Immature natural killer cell (primary cell): ENCODE results near the gene PABPC1L. TPM values are rescaled to one million over a fixed set of nuclear protein-coding genes. Genes with fewer than 3 reads are reported as not detected.

Source experiments
- DNase-seq, 3 donors: peaks; one replicate each; pipeline ENCODE4 v3.0.0; 2022; ENCODE audit warnings: mixed read lengths in 1 of 3
- H3K27ac Mint-ChIP-seq, 6 donors: one replicate each; pipeline ENCODE4 v1.8.0; 2020; ENCODE audit warnings: mixed read lengths in 6 of 6, mild to moderate bottlenecking in 5 of 6, inconsistent platforms in 4 of 6, moderate library complexity in 3 of 6
- H3K27me3 Mint-ChIP-seq, 3 donors: one replicate each; pipeline ENCODE4 v1.8.0; 2020 to 2021; ENCODE audit warnings: low read depth in 3 of 3, mild to moderate bottlenecking in 3 of 3, mixed read lengths in 3 of 3, moderate library complexity in 3 of 3, inconsistent platforms in 1 of 3
- H3K36me3 Mint-ChIP-seq, 3 donors: one replicate each; pipeline ENCODE4 v1.8.0; 2020; ENCODE audit warnings: mixed read lengths in 3 of 3, inconsistent platforms in 2 of 3, mild to moderate bottlenecking in 2 of 3
- H3K4me1 Mint-ChIP-seq, 2 donors: one replicate each; pipeline ENCODE4 v1.8.0; 2020; ENCODE audit warnings: inconsistent platforms in 2 of 2, mild to moderate bottlenecking in 2 of 2, mixed read lengths in 2 of 2, moderate library complexity in 1 of 2
- H3K4me3 Mint-ChIP-seq, 5 donors: one replicate each; pipeline ENCODE4 v1.8.0; 2020; ENCODE audit warnings: mild to moderate bottlenecking in 5 of 5, mixed read lengths in 5 of 5, inconsistent platforms in 3 of 5, moderate library complexity in 3 of 5
- H3K9me3 Mint-ChIP-seq, 6 donors: one replicate each; pipeline ENCODE4 v1.8.0; 2020; ENCODE audit warnings: mild to moderate bottlenecking in 6 of 6, mixed read lengths in 6 of 6, inconsistent platforms in 4 of 6, moderate library complexity in 3 of 6
- polyA plus RNA-seq, 3 donors: library from polyadenylated mRNA; unstranded; fragments of 300-500 nt; fragmentation: Illumina TruSeq; gene quantifications; one replicate each; pipeline ENCODE4 v1.2.3, GENCODE V29; 2021

The PABPC1L gene
- polyA plus RNA-seq, 3 donors from 2014 or later, result 0.99 TPM; not detected in 2

- Mint-ChIP-seq H3K9me3 (no peaks in the 10 kb centered on the region), H3K27ac (no peak overlapping the region), H3K4me1 (peaks cover 16 to 24% of the 10 kb centered on the region in 2 donors), H3K27me3 (peaks cover 2% of the 10 kb centered on the region in 3 donors), H3K36me3 (peaks cover 0 to 10% (median 5%) of the 10 kb centered on the region in 3 donors), H3K4me3 (peak overlapping the region; percentile 29 to 60 (median 54))
- peak in 1 of 3 donors; percentile 25 for DNase-seq
Observed at GRCh38 chr20:44911264-44911921, 1.5 kb downstream of the PABPC1L start.

- H3K4me1 Mint-ChIP-seq, result peaks cover 16 to 24% of the 10 kb centered on the region in 2 donors
- peaks cover 2% of the 10 kb centered on the region in 3 donors for H3K27me3 Mint-ChIP-seq
- no peak overlapping the region for H3K27ac Mint-ChIP-seq
- DNase-seq, result no peak
- H3K36me3 Mint-ChIP-seq, result peaks cover 0 to 11% (median 7%) of the 10 kb centered on the region in 3 donors
- H3K9me3 Mint-ChIP-seq, result no peaks in the 10 kb centered on the region
- peak overlapping the region in 4 of 5 donors; percentile 3 to 64 (median 24) for H3K4me3 Mint-ChIP-seq
Observed at GRCh38 chr20:44912189-44912588, 2.3 kb downstream of the PABPC1L start.

GRCh38 chr20:44914924-44915323, 5.1 kb downstream of the PABPC1L start:
- H3K9me3 Mint-ChIP-seq, result no peaks in the 10 kb centered on the region
- H3K27me3 Mint-ChIP-seq, result peaks cover 0 to 2% (median 0%) of the 10 kb centered on the region in 3 donors
- peaks cover 0 to 14% of the 10 kb centered on the region in 2 donors for H3K4me1 Mint-ChIP-seq
- no peak overlapping the region for H3K4me3 Mint-ChIP-seq
- H3K27ac Mint-ChIP-seq, result peak overlapping the region in 1 of 6 donors; percentile 61
- H3K36me3 Mint-ChIP-seq, result peaks cover 0 to 7% (median 6%) of the 10 kb centered on the region in 3 donors
- no peak for DNase-seq

GRCh38 chr20:44916586-44916985, 6.7 kb downstream of the PABPC1L start:
- Mint-ChIP-seq H3K9me3 (no peaks in the 10 kb centered on the region), H3K4me1 (peaks cover 0 to 3% of the 10 kb centered on the region in 2 donors), H3K36me3 (peaks cover 0 to 9% (median 6%) of the 10 kb centered on the region in 3 donors), H3K27ac (no peak overlapping the region), H3K4me3 (no peak overlapping the region), H3K27me3 (peaks cover 0 to 2% (median 0%) of the 10 kb centered on the region in 3 donors)
- no peak for DNase-seq

GRCh38 chr20:44917399-44917798, 7.5 kb downstream of the PABPC1L start:
- Mint-ChIP-seq H3K4me1 (peaks cover 0 to 1% of the 10 kb centered on the region in 2 donors), H3K27ac (no peak overlapping the region), H3K36me3 (peaks cover 0 to 9% (median 7%) of the 10 kb centered on the region in 3 donors), H3K9me3 (no peaks in the 10 kb centered on the region), H3K4me3 (no peak overlapping the region), H3K27me3 (peaks cover 0 to 2% (median 0%) of the 10 kb centered on the region in 3 donors)
- DNase-seq, result no peak

GRCh38 chr20:44918342-44918741, 8.5 kb downstream of the PABPC1L start:
- peaks cover 0 to 17% (median 16%) of the 10 kb centered on the region in 3 donors for H3K36me3 Mint-ChIP-seq

GRCh38 chr20:44918761-44919160, 8.9 kb downstream of the PABPC1L start:
- no peak for DNase-seq
- H3K9me3 Mint-ChIP-seq, result no peaks in the 10 kb centered on the region
- H3K4me1 Mint-ChIP-seq, result peaks cover 0 to 1% of the 10 kb centered on the region in 2 donors
- H3K4me3 Mint-ChIP-seq, result no peak overlapping the region
- H3K27ac Mint-ChIP-seq, result no peak overlapping the region
- peaks cover 0 to 17% (median 16%) of the 10 kb centered on the region in 3 donors for H3K36me3 Mint-ChIP-seq
- no peaks in the 10 kb centered on the region for H3K27me3 Mint-ChIP-seq

More at GRCh38 chr20:44918342-44918741, 8.5 kb downstream of the PABPC1L start:
- H3K27me3 Mint-ChIP-seq, result no peaks in the 10 kb centered on the region
- DNase-seq, result no peak
- no peak overlapping the region for H3K27ac Mint-ChIP-seq
- H3K4me3 Mint-ChIP-seq, result no peak overlapping the region
- peaks cover 0 to 1% of the 10 kb centered on the region in 2 donors for H3K4me1 Mint-ChIP-seq
- no peaks in the 10 kb centered on the region for H3K9me3 Mint-ChIP-seq

- DNase-seq, result no peak
- Mint-ChIP-seq H3K27ac (no peak overlapping the region), H3K27me3 (no peaks in the 10 kb centered on the region), H3K9me3 (no peaks in the 10 kb centered on the region), H3K36me3 (peaks cover 7 to 21% (median 20%) of the 10 kb centered on the region in 3 donors), H3K4me3 (no peak overlapping the region), H3K4me1 (peaks cover 0 to 1% of the 10 kb centered on the region in 2 donors)
Observed at GRCh38 chr20:44921447-44921846, 11.6 kb downstream of the PABPC1L start.

GRCh38 chr20:44924541-44924940, 14.7 kb downstream of the PABPC1L start:
- DNase-seq, result no peak
- Mint-ChIP-seq H3K36me3 (peaks cover 7 to 17% (median 15%) of the 10 kb centered on the region in 3 donors), H3K27ac (no peak overlapping the region), H3K9me3 (no peaks in the 10 kb centered on the region), H3K4me3 (no peak overlapping the region), H3K4me1 (no peaks in the 10 kb centered on the region), H3K27me3 (no peaks in the 10 kb centered on the region)

- Mint-ChIP-seq H3K4me1 (no peaks in the 10 kb centered on the region), H3K36me3 (peaks cover 5 to 13% (median 8%) of the 10 kb centered on the region in 3 donors), H3K27ac (no peak overlapping the region), H3K9me3 (no peaks in the 10 kb centered on the region), H3K27me3 (no peaks in the 10 kb centered on the region), H3K4me3 (no peak overlapping the region)
- no peak for DNase-seq
Observed at GRCh38 chr20:44928595-44928994, 18.7 kb downstream of the PABPC1L start.

- H3K9me3 Mint-ChIP-seq, result no peaks in the 10 kb centered on the region
- H3K4me1 Mint-ChIP-seq, result no peaks in the 10 kb centered on the region
- H3K27me3 Mint-ChIP-seq, result no peaks in the 10 kb centered on the region
- no peak overlapping the region for H3K27ac Mint-ChIP-seq
- H3K4me3 Mint-ChIP-seq, result no peak overlapping the region
- H3K36me3 Mint-ChIP-seq, result peaks cover 0 to 13% (median 6%) of the 10 kb centered on the region in 3 donors
- DNase-seq, result no peak
Observed at GRCh38 chr20:44930517-44931168, 20.8 kb downstream of the PABPC1L start.

- Mint-ChIP-seq H3K36me3 (peaks cover 4 to 19% (median 6%) of the 10 kb centered on the region in 3 donors), H3K27me3 (peaks cover 0 to 1% (median 0%) of the 10 kb centered on the region in 3 donors), H3K27ac (no peak overlapping the region), H3K4me3 (no peak overlapping the region), H3K9me3 (no peaks in the 10 kb centered on the region), H3K4me1 (no peaks in the 10 kb centered on the region)
- no peak for DNase-seq
Observed at GRCh38 chr20:44931911-44932310, 22.1 kb downstream of the PABPC1L start.

GRCh38 chr20:44932916-44933315, 23.1 kb downstream of the PABPC1L start:
- Mint-ChIP-seq H3K36me3 (peaks cover 4 to 26% (median 6%) of the 10 kb centered on the region in 3 donors), H3K9me3 (no peaks in the 10 kb centered on the region), H3K4me1 (no peaks in the 10 kb centered on the region), H3K4me3 (no peak overlapping the region), H3K27me3 (peaks cover 0 to 2% (median 1%) of the 10 kb centered on the region in 3 donors), H3K27ac (no peak overlapping the region)
- no peak for DNase-seq

GRCh38 chr20:44936510-44936909, 26.6 kb downstream of the PABPC1L start:
- no peaks in the 10 kb centered on the region for H3K9me3 Mint-ChIP-seq
- H3K27ac Mint-ChIP-seq, result peak overlapping the region in 1 of 6 donors; percentile 60
- H3K4me3 Mint-ChIP-seq, result no peak overlapping the region
- no peak for DNase-seq
- peaks cover 8 to 38% (median 23%) of the 10 kb centered on the region in 3 donors for H3K36me3 Mint-ChIP-seq
- H3K27me3 Mint-ChIP-seq, result peaks cover 0 to 2% (median 1%) of the 10 kb centered on the region in 3 donors
- no peaks in the 10 kb centered on the region for H3K4me1 Mint-ChIP-seq
